ENCODE results near the gene RAB13.

- TF ChIP-seq POLR2A (IDR thresholded peaks at IDR 0.05; ENCODE audit: low read depth, low read length) (no peak), CTCF (IDR thresholded peaks at IDR 0.05; ENCODE audit: extremely low read depth in 1 of 2, insufficient read depth in 1 of 2, low read depth in 1 of 2, low read length in 2 of 2) (no peak), POLR2AphosphoS5 (IDR thresholded peaks at IDR 0.05; ENCODE audit: insufficient read depth, low read depth, low read length) (no peak), MYC (IDR thresholded peaks at IDR 0.05; ENCODE audit: low read depth, low read length) (no peak), EZH2 (IDR thresholded peaks at IDR 0.05; ENCODE audit: borderline replicate concordance, low read depth, low read length, severe bottlenecking) (no peak), MAX (IDR thresholded peaks at IDR 0.05; ENCODE audit: insufficient read depth, insufficient read length) (no peak), GATA2 (IDR thresholded peaks at IDR 0.05; ENCODE audit: insufficient read depth, insufficient read length, low read depth, low read length) (no peak)
Observed at GRCh38 chr1:153987621-153988020, 1.5 kb upstream of the RAB13 start.
